ENCODE results near the gene LMO4.

GRCh38 chr1:87284456-87285240, 44.0 kb upstream of the LMO4 start:
- no peak for TF ChIP-seq YY1 (IDR thresholded peaks at IDR 0.05; ENCODE audit: insufficient read depth, insufficient read length)
- no peak for TF ChIP-seq SUZ12 (IDR thresholded peaks at IDR 0.05; ENCODE audit: extremely low read depth, insufficient read depth, insufficient read length)
- no peak for TF ChIP-seq ZNF274 (IDR thresholded peaks at IDR 0.05; ENCODE audit: low read depth, low read length)
